ENCODE results near the gene PBX1.

PBX1 gene

GRCh38 chr1:164728719-164729118, 169.7 kb downstream of the PBX1 start:
- Histone ChIP-seq H3K9me2 (replicated peaks; ENCODE audit: control insufficient read depth, low read length) (no peaks in the 10 kb centered on the region), H3K4me1 (ENCODE audit: control insufficient read depth, low read length) (no peaks in the 10 kb centered on the region), H4K20me1 (ENCODE audit: control insufficient read depth, insufficient read depth, low read depth, low read length) (no peaks in the 10 kb centered on the region), H3K27me3 (ENCODE audit: control insufficient read depth, low read length) (no peaks in the 10 kb centered on the region), H3K4me3 (ENCODE audit: low read length) (no peak overlapping the region), H3K9me3 (ENCODE audit: control insufficient read depth, insufficient read depth, low read length) (no peaks in the 10 kb centered on the region), H3K27ac (ENCODE audit: low read depth, low read length) (no peak overlapping the region), H3F3A (ENCODE audit: control insufficient read depth, insufficient read depth) (no peaks in the 10 kb centered on the region), H3K36me3 (ENCODE audit: control insufficient read depth, low read length) (no peaks in the 10 kb centered on the region), H3K4me2 (ENCODE audit: low read length) (no peak overlapping the region), H3K79me2 (ENCODE audit: control insufficient read depth, low read length) (no peaks in the 10 kb centered on the region)
- TF ChIP-seq EZH2phosphoT487 (IDR thresholded peaks at IDR 0.05; ENCODE audit: borderline replicate concordance, low read length) (no peak), CTCF (IDR thresholded peaks at IDR 0.05; ENCODE audit: low read depth, low read length, poor library complexity, severe bottlenecking) (no peak)

GRCh38 chr1:164731161-164731876, 172.3 kb downstream of the PBX1 start:
- no peaks in the 10 kb centered on the region for H3K36me3 ChIP-seq (ENCODE audit: control insufficient read depth, low read length)
- TF ChIP-seq CTCF (IDR thresholded peaks at IDR 0.05; ENCODE audit: low read depth, low read length, poor library complexity, severe bottlenecking) (no peak), EZH2phosphoT487 (IDR thresholded peaks at IDR 0.05; ENCODE audit: borderline replicate concordance, low read length) (no peak)
- no peak overlapping the region for H3K4me2 ChIP-seq (ENCODE audit: low read length)
- H3K27me3 ChIP-seq (ENCODE audit: control insufficient read depth, low read length), result no peaks in the 10 kb centered on the region
- H3K9me3 ChIP-seq (ENCODE audit: control insufficient read depth, insufficient read depth, low read length), result no peaks in the 10 kb centered on the region
- H3K27ac ChIP-seq (ENCODE audit: low read depth, low read length), result no peak overlapping the region
- H3K79me2 ChIP-seq (ENCODE audit: control insufficient read depth, low read length), result no peaks in the 10 kb centered on the region
- H3K9me2 ChIP-seq (replicated peaks; ENCODE audit: control insufficient read depth, low read length), result no peaks in the 10 kb centered on the region
- no peaks in the 10 kb centered on the region for H3K4me1 ChIP-seq (ENCODE audit: control insufficient read depth, low read length)
- no peaks in the 10 kb centered on the region for H3F3A ChIP-seq (ENCODE audit: control insufficient read depth, insufficient read depth)
- no peaks in the 10 kb centered on the region for H4K20me1 ChIP-seq (ENCODE audit: control insufficient read depth, insufficient read depth, low read depth, low read length)
- no peak overlapping the region for H3K4me3 ChIP-seq (ENCODE audit: low read length)

- no peaks in the 10 kb centered on the region for H3K27me3 ChIP-seq (ENCODE audit: control insufficient read depth, low read length)
- no peak overlapping the region for H3K4me3 ChIP-seq (ENCODE audit: low read length)
- H3K4me2 ChIP-seq (ENCODE audit: low read length), result no peak overlapping the region
- no peaks in the 10 kb centered on the region for H3K9me2 ChIP-seq (replicated peaks; ENCODE audit: control insufficient read depth, low read length)
- H4K20me1 ChIP-seq (ENCODE audit: control insufficient read depth, insufficient read depth, low read depth, low read length), result no peaks in the 10 kb centered on the region
- H3K27ac ChIP-seq (ENCODE audit: low read depth, low read length), result no peak overlapping the region
- H3K79me2 ChIP-seq (ENCODE audit: control insufficient read depth, low read length), result no peaks in the 10 kb centered on the region
- H3K4me1 ChIP-seq (ENCODE audit: control insufficient read depth, low read length), result no peaks in the 10 kb centered on the region
- H3K9me3 ChIP-seq (ENCODE audit: control insufficient read depth, insufficient read depth, low read length), result no peaks in the 10 kb centered on the region
- H3F3A ChIP-seq (ENCODE audit: control insufficient read depth, insufficient read depth), result no peaks in the 10 kb centered on the region
- no peaks in the 10 kb centered on the region for H3K36me3 ChIP-seq (ENCODE audit: control insufficient read depth, low read length)
- TF ChIP-seq CTCF (IDR thresholded peaks at IDR 0.05; ENCODE audit: low read depth, low read length, poor library complexity, severe bottlenecking) (no peak), EZH2phosphoT487 (IDR thresholded peaks at IDR 0.05; ENCODE audit: borderline replicate concordance, low read length) (no peak)
These were observed 174.1 kb downstream of the PBX1 start for GRCh38 chr1:164733070-164733469.

Measured in DOHH2 (cell line).